Measurements from ENCODE around the gene DNER.

DNA sequence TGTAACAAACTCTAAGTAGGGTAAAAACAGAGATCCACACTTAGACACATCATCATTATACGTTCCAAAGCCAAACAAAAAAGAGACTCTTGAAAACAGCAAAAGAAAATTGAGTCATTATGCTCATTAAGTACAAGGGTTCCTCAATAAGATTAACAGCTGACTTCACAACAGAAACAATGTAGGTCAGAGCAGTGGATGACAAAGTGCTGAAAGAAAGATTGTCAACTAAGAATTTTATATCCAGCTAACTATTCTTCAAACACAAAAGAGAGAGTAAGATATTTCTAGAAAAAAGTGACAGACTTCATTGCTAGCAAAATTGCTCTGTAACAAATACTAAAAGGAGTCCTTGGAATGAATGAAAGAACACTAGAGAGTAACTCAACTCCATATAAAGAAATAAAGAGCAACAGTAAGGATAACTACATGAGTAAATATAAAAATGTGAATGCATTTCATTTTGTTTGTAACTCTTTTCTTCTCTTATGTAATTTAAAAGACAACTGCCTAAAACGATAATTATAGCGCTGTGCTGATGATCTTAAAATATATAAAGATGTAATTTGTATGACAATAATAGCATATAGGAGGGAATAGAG lies 23.8 kb upstream of the DNER start:
- TF ChIP-seq CEBPB (IDR thresholded peaks at IDR 0.05) (no peak), POLR2A (IDR thresholded peaks at IDR 0.05; ENCODE audit: low read length) (no peak)
- TF ChIP-seq, protein P1, sequence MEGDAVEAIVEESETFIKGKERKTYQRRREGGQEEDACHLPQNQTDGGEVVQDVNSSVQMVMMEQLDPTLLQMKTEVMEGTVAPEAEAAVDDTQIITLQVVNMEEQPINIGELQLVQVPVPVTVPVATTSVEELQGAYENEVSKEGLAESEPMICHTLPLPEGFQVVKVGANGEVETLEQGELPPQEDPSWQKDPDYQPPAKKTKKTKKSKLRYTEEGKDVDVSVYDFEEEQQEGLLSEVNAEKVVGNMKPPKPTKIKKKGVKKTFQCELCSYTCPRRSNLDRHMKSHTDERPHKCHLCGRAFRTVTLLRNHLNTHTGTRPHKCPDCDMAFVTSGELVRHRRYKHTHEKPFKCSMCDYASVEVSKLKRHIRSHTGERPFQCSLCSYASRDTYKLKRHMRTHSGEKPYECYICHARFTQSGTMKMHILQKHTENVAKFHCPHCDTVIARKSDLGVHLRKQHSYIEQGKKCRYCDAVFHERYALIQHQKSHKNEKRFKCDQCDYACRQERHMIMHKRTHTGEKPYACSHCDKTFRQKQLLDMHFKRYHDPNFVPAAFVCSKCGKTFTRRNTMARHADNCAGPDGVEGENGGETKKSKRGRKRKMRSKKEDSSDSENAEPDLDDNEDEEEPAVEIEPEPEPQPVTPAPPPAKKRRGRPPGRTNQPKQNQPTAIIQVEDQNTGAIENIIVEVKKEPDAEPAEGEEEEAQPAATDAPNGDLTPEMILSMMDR (IDR thresholded peaks at IDR 0.05), result no peak
